ENCODE data around the gene IL12RB1.
"Not testable (repeated sequence)": the region's sequence is repeated elsewhere in the genome, so short reads cannot be mapped to it uniquely, and the experiment has no call there.

Gene IL12RB1

DNA sequence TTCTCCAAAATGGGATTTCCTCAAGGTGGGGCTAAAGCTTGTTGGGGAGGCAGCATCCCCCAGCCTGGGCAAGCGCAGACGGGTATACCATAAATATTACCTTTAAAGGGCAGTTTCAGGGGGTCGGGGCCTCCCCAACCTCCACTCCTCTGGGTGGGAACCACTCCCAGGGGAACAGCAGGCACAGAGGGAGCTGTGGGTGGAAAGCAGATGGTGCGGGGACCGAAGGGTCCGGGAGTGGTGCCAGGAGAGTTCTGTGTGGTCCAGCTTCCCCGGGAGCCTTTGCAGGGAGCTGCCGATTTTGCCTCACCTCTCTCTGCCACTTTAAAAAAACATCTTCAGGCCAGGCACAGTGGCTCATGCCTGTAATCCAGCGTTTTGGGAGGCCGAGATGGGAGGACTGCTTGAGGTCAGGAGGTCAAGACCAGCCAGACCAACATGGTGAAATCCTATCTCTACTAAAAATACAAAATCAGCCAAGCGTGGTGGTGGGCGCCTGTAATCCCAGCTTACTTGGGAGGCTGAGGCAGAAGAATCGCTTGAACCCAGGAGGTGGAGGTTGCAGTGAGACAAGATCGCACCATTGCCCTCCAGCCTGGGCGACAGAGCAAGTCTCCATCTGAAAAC, 16.3 kb upstream of the IL12RB1 start:
- peaks cover 3% of the 10 kb centered on the region; the same call in 1 of the 2 replicates for H3K4me1 ChIP-seq (ENCODE audit: insufficient read depth, low read length)
- H3K9ac ChIP-seq (ENCODE audit: low read depth, low read length): no peak overlapping the region
- no peaks in the 10 kb centered on the region for H3K9me3 ChIP-seq (ENCODE audit: control insufficient read depth, insufficient read depth, low read length)
- no peaks in the 10 kb centered on the region for H3K36me3 ChIP-seq (ENCODE audit: insufficient read depth, low read length)

GRCh38 chr19:18101268-18101667, 14.5 kb upstream of the IL12RB1 start:
- H3K9me3 ChIP-seq (ENCODE audit: control insufficient read depth, insufficient read depth, low read length): no peaks in the 10 kb centered on the region
- peaks cover 3% of the 10 kb centered on the region; the same call in 1 of the 2 replicates for H3K4me1 ChIP-seq (ENCODE audit: insufficient read depth, low read length)
- peak overlapping the region; percentile 42; the same call in 1 of the 2 replicates for H3K9ac ChIP-seq (ENCODE audit: low read depth, low read length)
- H3K36me3 ChIP-seq (ENCODE audit: insufficient read depth, low read length): no peaks in the 10 kb centered on the region

DNA sequence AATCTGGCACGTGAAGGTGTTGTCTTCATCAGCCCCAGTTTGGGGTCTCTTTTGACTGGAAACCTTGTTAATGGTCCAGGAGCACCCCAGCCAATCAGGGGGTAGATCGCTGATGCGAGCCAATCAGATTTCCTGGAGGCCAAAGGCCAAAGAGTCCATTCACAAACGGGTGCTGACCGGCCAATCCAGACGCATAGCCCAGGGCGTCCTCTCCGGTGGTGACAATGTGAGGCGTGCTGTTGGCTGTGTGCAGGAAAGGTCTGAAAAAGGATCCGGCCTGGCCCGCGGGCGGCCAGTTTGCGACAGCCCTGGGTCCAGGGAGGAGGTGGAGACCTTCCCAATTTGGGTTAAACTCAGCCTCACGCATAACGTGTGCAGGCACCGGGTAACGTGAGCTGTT, 14.0 kb upstream of the IL12RB1 start:
- H3K36me3 ChIP-seq (ENCODE audit: insufficient read depth, low read length): no peaks in the 10 kb centered on the region
- peak overlapping the region; percentile 42; the same call in 1 of the 2 replicates for H3K9ac ChIP-seq (ENCODE audit: low read depth, low read length)
- H3K9me3 ChIP-seq (ENCODE audit: control insufficient read depth, insufficient read depth, low read length): no peaks in the 10 kb centered on the region
- peaks cover 3% of the 10 kb centered on the region; the same call in 1 of the 2 replicates for H3K4me1 ChIP-seq (ENCODE audit: insufficient read depth, low read length)

- Histone ChIP-seq H3K9ac (ENCODE audit: low read depth, low read length) (no peak overlapping the region), H3K4me1 (ENCODE audit: insufficient read depth, low read length) (peaks cover 3% of the 10 kb centered on the region; the same call in 1 of the 2 replicates), H3K9me3 (ENCODE audit: control insufficient read depth, insufficient read depth, low read length) (no peaks in the 10 kb centered on the region), H3K36me3 (ENCODE audit: insufficient read depth, low read length) (no peaks in the 10 kb centered on the region)
Measured at GRCh38 chr19:18099623-18099995, 12.9 kb upstream of the IL12RB1 start.

DNA sequence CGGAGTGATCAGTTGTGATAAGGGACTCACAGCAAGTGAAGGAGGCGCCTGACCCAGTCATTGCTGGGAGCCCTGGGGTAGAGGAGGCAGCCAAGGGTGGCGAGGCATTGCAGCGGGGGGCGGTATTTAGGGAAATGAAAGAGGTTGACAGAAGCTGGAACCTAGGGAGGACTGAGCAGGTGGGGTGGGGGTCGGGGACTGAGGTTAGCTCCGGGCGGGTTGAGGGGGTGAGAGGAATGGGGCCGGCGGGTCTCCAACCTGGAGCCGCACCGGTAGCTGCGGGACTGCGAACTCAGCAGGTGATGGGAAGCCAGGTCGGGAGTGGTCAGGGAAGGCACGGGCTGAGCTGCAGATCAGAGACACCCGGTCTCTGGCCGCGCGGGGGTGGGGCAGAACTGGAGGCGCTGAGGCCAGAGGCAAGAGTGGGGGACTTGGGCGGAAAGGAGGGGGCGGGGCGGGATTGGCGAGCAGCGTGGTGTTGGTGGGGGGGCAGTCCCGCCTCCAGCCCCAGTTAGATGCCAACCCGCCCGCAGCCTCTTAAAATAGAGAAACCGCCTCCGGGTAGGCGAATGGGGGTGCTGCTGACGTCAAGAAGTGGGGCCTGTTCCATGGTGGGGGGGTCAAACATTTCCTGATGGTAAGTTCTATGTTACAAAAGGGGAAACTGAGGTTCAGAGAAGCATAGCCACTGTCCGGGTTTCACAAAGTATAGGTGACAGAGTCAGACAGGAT, 12.3 kb upstream of the IL12RB1 start:
- H3K4me1 ChIP-seq (ENCODE audit: insufficient read depth, low read length): peaks cover 3% of the 10 kb centered on the region; the same call in 1 of the 2 replicates
- peak overlapping the region; percentile 68; the same call in 1 of the 2 replicates for H3K9ac ChIP-seq (ENCODE audit: low read depth, low read length)

GRCh38 chr19:18097993-18098890, 11.5 kb upstream of the IL12RB1 start:
- peaks cover 3% of the 10 kb centered on the region; the same call in 1 of the 2 replicates for H3K4me1 ChIP-seq (ENCODE audit: insufficient read depth, low read length)
- peak overlapping the region; percentile 68; the same call in 1 of the 2 replicates for H3K9ac ChIP-seq (ENCODE audit: low read depth, low read length)
- no peaks in the 10 kb centered on the region for H3K9me3 ChIP-seq (ENCODE audit: control insufficient read depth, insufficient read depth, low read length)
- no peaks in the 10 kb centered on the region for H3K36me3 ChIP-seq (ENCODE audit: insufficient read depth, low read length)

More for the DNA sequence above, 12.3 kb upstream of the IL12RB1 start:
- H3K9me3 ChIP-seq (ENCODE audit: control insufficient read depth, insufficient read depth, low read length): no peaks in the 10 kb centered on the region
- H3K36me3 ChIP-seq (ENCODE audit: insufficient read depth, low read length): no peaks in the 10 kb centered on the region

DNA sequence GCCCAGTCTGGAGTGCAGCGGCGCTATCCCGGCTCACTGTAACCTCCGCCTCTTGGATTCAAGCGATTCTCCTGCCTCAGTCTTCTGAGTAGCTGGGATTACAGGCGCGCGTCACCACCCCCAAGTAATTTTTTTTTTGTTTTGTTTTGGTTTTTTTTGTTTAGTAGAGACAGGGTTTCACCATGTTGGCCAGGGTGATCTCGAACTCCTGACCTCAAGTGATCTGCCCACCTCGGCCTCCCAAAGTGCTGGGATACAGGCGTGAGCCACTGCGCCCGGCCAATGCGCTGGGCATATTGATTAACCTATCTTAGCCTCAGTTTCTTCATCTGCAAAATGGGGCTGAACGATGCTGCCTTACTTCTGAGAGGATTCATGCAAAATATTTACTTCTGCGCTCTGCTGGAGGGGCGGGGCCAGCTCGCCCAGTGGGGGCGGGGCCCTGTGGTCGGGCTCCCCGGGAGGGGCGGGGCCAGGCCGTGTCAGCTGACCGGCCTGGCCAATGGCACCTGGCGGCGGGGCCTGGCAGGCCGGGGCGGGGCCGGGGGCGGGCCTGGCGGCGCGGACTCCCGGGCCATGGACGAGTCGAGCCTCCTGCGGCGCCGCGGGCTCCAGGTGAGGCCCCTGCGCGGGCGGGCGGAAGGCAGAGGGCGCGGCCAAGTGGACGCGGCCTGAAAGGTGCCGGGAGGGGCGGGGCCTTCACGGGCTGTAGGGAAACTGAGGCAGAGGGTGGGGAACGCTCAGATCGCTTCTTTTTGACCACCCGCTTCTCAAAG, 10.7 kb upstream of the IL12RB1 start, which contains the start of gene MAST3:
Gene MAST3 (plus strand): TSS at position 562 of the 776 bp plus-strand sequence. CDS start 15 bp downstream, at position 577.
- peak within 1 kb of the TSS; percentile 68; the same call in 1 of the 2 replicates for H3K9ac ChIP-seq (ENCODE audit: low read depth, low read length)
- H3K36me3 ChIP-seq (ENCODE audit: insufficient read depth, low read length): no peaks in the 10 kb centered on the region
- peaks cover 3% of the 10 kb centered on the region; the same call in 1 of the 2 replicates for H3K4me1 ChIP-seq (ENCODE audit: insufficient read depth, low read length)
- H3K9me3 ChIP-seq (ENCODE audit: control insufficient read depth, insufficient read depth, low read length): no peaks in the 10 kb centered on the region

- peaks cover 3% of the 10 kb centered on the region; the same call in 1 of the 2 replicates for H3K4me1 ChIP-seq (ENCODE audit: insufficient read depth, low read length)
- H3K36me3 ChIP-seq (ENCODE audit: insufficient read depth, low read length): no peaks in the 10 kb centered on the region
- no peaks in the 10 kb centered on the region for H3K9me3 ChIP-seq (ENCODE audit: control insufficient read depth, insufficient read depth, low read length)
- H3K9ac ChIP-seq (ENCODE audit: low read depth, low read length): no peak overlapping the region
Measured at GRCh38 chr19:18096258-18096657, 9.5 kb upstream of the IL12RB1 start.

DNA sequence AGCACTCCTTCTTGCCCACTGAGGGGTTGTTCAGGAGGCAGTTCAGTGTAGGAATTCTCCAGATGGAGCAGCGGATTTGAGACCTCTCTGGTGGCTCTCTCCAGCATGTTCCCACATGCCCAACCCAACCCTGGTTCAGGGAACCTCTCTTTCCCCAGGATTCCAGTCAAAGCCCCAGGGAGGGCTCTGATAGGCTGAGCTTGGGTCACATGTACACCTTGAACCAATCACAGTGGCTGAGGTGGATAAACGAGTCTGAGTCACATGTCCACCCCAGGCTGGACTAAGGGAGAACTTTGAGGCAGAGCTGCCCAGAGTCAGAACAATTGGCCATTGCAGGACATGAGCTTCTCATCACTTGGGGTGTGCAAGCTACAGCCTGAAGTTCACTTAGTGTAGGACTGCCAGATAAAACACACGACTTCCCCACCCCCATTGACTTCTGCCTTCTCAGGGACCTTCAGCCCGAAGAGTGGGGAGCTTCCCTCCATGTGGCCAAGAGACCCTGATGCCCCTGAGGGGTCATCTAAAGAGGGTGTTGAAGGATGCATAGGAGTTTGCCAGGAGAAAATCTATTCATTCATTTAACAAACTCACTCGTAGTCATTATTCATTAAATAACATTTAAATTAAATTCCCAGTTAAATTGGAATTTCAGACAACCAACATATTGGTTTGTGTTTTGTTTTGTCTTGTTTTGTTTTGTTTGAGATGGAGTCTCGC, 6.9 kb upstream of the IL12RB1 start:
- Histone ChIP-seq H3K9ac (ENCODE audit: low read depth, low read length) (no peak overlapping the region), H3K36me3 (ENCODE audit: insufficient read depth, low read length) (no peaks in the 10 kb centered on the region), H3K4me1 (ENCODE audit: insufficient read depth, low read length) (no peaks in the 10 kb centered on the region), H3K9me3 (ENCODE audit: control insufficient read depth, insufficient read depth, low read length) (no peaks in the 10 kb centered on the region)

- Histone ChIP-seq H3K36me3 (ENCODE audit: insufficient read depth, low read length) (no peaks in the 10 kb centered on the region), H3K9me3 (ENCODE audit: control insufficient read depth, insufficient read depth, low read length) (no peaks in the 10 kb centered on the region), H3K9ac (ENCODE audit: low read depth, low read length) (no peak overlapping the region), H3K4me1 (ENCODE audit: insufficient read depth, low read length) (no peaks in the 10 kb centered on the region)
Measured at GRCh38 chr19:18091217-18091608, 4.5 kb upstream of the IL12RB1 start.

DNA sequence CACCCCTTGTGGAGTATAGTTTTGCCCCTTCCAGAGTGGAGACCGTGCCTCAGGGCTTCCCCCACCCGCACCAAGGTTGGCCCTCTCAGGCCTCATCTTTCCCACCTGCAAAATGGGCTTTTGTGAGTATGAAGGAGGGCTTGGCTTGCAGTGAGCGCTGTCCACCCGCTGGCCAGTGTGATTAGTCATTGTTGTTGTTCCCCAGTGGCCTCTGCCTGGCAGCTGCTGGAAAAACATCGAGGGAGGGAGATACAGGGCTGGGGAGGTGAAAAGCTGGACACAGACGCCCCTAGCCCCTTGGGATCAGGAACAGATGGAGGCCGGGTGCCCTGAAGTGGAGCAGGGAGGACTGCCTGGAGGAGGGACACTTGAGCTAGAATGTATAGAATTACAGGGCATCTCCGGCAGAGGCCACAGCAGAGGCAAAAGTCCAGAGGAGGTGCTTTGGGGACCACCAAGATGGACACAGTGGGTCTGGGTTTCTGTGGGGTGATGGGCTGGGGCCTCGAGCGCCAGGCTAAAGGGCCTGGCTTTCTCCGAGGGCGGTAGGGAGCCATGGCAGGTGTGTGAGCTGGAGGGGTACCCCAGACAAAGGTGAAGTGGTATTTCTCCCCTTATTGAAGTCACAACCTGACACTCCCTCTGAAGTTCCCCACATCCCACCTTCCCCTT, 3.9 kb upstream of the IL12RB1 start:
- Histone ChIP-seq H3K9ac (ENCODE audit: low read depth, low read length) (no peak overlapping the region), H3K4me1 (ENCODE audit: insufficient read depth, low read length) (no peaks in the 10 kb centered on the region), H3K9me3 (ENCODE audit: control insufficient read depth, insufficient read depth, low read length) (no peaks in the 10 kb centered on the region), H3K36me3 (ENCODE audit: insufficient read depth, low read length) (no peaks in the 10 kb centered on the region)

DNA sequence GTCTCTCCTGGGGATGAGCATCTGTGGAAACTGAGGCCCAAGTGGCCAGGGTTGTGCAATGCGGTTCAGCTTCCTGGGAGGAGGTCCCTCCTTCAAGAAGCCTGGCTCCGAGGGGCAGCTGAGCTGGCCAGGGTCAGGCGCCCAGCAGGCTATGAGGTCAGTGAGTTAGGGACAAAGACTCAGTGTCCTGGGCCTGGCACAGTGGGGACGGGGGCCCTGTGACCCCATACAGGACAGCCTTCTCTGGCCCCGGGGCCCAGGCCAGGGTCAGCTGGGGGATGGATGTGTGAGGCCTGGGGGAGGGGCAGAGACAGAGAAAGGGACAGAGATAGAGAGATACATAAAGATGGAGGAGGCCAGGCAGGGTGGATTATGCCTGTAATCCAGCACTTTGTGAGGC, 3.0 kb upstream of the IL12RB1 start:
- H3K9ac ChIP-seq (ENCODE audit: low read depth, low read length): no peak overlapping the region
- H3K4me1 ChIP-seq (ENCODE audit: insufficient read depth, low read length): no peaks in the 10 kb centered on the region

DNA sequence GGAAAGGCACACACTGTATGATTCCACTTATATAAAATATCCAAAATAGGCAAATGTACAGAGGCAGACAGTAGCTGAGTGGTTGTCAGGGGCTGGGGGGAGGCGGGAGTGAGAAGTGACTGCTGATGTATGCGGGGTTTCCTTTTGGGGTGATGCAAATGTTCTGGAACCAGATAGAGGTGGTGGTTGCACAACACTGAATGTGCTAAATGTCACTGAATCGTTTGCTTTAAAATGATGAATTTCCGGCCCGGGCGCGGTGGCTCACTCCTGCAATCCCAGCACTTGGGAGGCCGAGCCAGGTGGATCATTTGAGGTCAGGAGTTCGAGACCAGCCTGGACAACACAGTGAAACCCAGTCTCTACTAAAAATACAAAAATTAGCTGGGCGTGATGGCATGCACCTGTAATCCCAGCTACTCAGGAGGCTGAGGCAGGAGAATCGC, 2.4 kb upstream of the IL12RB1 start:
- H3K4me1 ChIP-seq (ENCODE audit: insufficient read depth, low read length); H3K9ac ChIP-seq (ENCODE audit: low read depth, low read length); H3K9me3 ChIP-seq (ENCODE audit: control insufficient read depth, insufficient read depth, low read length); H3K36me3 ChIP-seq (ENCODE audit: insufficient read depth, low read length): not testable (repeated sequence)

More for the DNA sequence above, 3.0 kb upstream of the IL12RB1 start:
- H3K36me3 ChIP-seq (ENCODE audit: insufficient read depth, low read length): no peaks in the 10 kb centered on the region
- H3K9me3 ChIP-seq (ENCODE audit: control insufficient read depth, insufficient read depth, low read length): no peaks in the 10 kb centered on the region

Data from ES-I3 (cell line).